Spleen (tissue), 11 donors: ENCODE results near the gene IFI27L1. TPM values are rescaled to one million over a fixed set of nuclear protein-coding genes. Genes with fewer than 3 reads are reported as not detected.
"Not testable (repeated sequence)": the region's sequence is repeated elsewhere in the genome, so short reads cannot be mapped to it uniquely, and the experiment has no call there.

ENCODE experiments used
- DNase-seq: peaks from one replicate; pipeline ENCODE4 v3.0.0-alpha.2; 2020
- H3K27ac ChIP-seq, 8 donors: fragments of 200-600 bp; sonication (generic) in 7 of 8; 1 replicate in 4 of 8; 2 replicates in 4 of 8; pipeline versions ENCODE4 v1.5.0 to v1.8.0; 2016 to 2021; ENCODE audit warnings: inconsistent platforms in 4 of 8, mild to moderate bottlenecking in 4 of 8, moderate library complexity in 1 of 8
- H3K27me3 ChIP-seq, 7 donors: fragments of 200-600 bp; sonication (generic) in 6 of 7; replicated peaks in 1 of 7; 1 replicate in 4 of 7; 2 replicates in 3 of 7; pipeline versions ENCODE4 v1.5.0 to v1.8.0; 2016 to 2021; ENCODE audit warnings: inconsistent platforms in 3 of 7, mild to moderate bottlenecking in 1 of 7
- H3K36me3 ChIP-seq, 6 donors: fragments of 200-600 bp; sonication (generic) in 5 of 6; 1 replicate in 4 of 6; 2 replicates in 2 of 6; pipeline versions ENCODE4 v1.5.0 to v1.8.0; 2016 to 2021; ENCODE audit warnings: inconsistent platforms in 2 of 6
- H3K4me1 ChIP-seq, 6 donors: fragments of 200-600 bp; sonication (generic) in 5 of 6; 1 replicate in 3 of 6; 2 replicates in 3 of 6; pipeline versions ENCODE4 v1.5.0 to v1.8.0; 2016 to 2021; ENCODE audit warnings: inconsistent platforms in 3 of 6
- H3K4me3 ChIP-seq, 8 donors: fragments of 200-600 bp; sonication (generic) in 7 of 8; 1 replicate in 4 of 8; 2 replicates in 4 of 8; pipeline versions ENCODE4 v1.5.0 to v1.8.0; 2016 to 2021; ENCODE audit warnings: inconsistent platforms in 4 of 8, mild to moderate bottlenecking in 4 of 8, moderate library complexity in 2 of 8
- H3K9me3 ChIP-seq, 8 donors: fragments of 200-600 bp; sonication (generic) in 7 of 8; 1 replicate in 4 of 8; 2 replicates in 4 of 8; pipeline versions ENCODE4 v1.5.0 to v1.8.0; 2016 to 2021; ENCODE audit warnings: inconsistent platforms in 4 of 8
- POLR2A ChIP-seq, 3 donors: fragments of 450-650 bp; IDR thresholded peaks; one replicate each; pipeline ENCODE4 v1.5.1; 2017; ENCODE audit warnings: antibody characterized with exemption in 3 of 3, mild to moderate bottlenecking in 1 of 3
- POLR2AphosphoS5 ChIP-seq, 3 donors: sonication (generic); formaldehyde crosslinking; IDR thresholded peaks; one replicate each; pipeline ENCODE4 v1.5.1; 2017; ENCODE audit warnings: antibody characterized with exemption in 3 of 3
- WGBS, 5 donors: extraction: QIAGEN DNeasy Blood & Tissue Kit in 3 of 5; methylation state at CpG; one replicate each; pipeline versions ENCODE4 v1.1.5 to v1.1.7; 2013 to 2018; 5-methylcytosine and 5-hydroxymethylcytosine counted together
- intact Hi-C: fragments of 100-400 bp; cut with DNase I; formaldehyde crosslinking; loops from one replicate; pipeline ENCODE4 v1.15.0; 2023; ENCODE audit warnings: low total_unique reads
- polyA plus RNA-seq, 3 donors: library from polyadenylated mRNA; stranded (reverse); fragments of 200-250 nt; gene quantifications; one replicate each; pipeline ENCODE4 v1.2.1, GENCODE V29; 2013
- total RNA-seq, 7 donors: library from RNA; depleted of rRNA in 3 of 7; stranded (reverse); fragments of >200 nt in 3 of 7; fragmentation: NEBNext Ultra II Directional in 4 of 7; extraction: Animal tissue kit (Norgen Biotek cat#: 25700) in 4 of 7; gene quantifications; one replicate each; pipeline versions ENCODE4 v1.1.0 to v1.2.1, GENCODE V29; 2016 to 2021
- TF ChIP-seq, protein P1 (sequence below), 11 experiments: fragments of 200-600 bp in 7 of 11; fragments of 450-650 bp in 4 of 11; sonication (generic) in 4 of 11; IDR thresholded peaks in 8 of 11; conservative IDR thresholded peaks in 3 of 11; 1 replicate in 7 of 11; 2 replicates in 4 of 11; pipeline versions ENCODE4 v1.4.0 to v1.8.0; 2016 to 2021; ENCODE audit warnings: antibody characterized with exemption in 11 of 11, inconsistent platforms in 4 of 11, mild to moderate bottlenecking in 1 of 11
- donor health status: healthy with polysubstance abuse.
- donor health status: DM: no; HTN: no; CAD: no; lungs with moderate emphysema.
- donor health status: DM: no; HTN: no; CAD: no.
- donor health status: Bipolar disorder and iron deficiency.
- donor health status: healthy.
- donor health status: DM: no; HTN: no; CAD: no.
- donor health status: DM: yes; HTN: yes; CAD: no.

The IFI27L1 gene
- total and polyA plus RNA-seq, 10 donors = 4.4 to 18.8 (median 12.0) TPM

- Histone ChIP-seq H3K9me3 (peaks cover 0 to 38% (median 28%) of the 10 kb centered on the region in 8 donors), H3K4me1 (peaks cover 7 to 87% (median 47%) of the 10 kb centered on the region in 6 donors), H3K27me3 (no peaks in the 10 kb centered on the region), H3K4me3 (no peak overlapping the region), H3K27ac (peak overlapping the region in 5 of 8 donors; percentile 2 to 58 (median 36)), H3K36me3 (peaks cover 1 to 58% (median 21%) of the 10 kb centered on the region in 6 donors)
- no peak for TF ChIP-seq POLR2AphosphoS5 (IDR thresholded peaks at IDR 0.05)
- TF ChIP-seq, protein P1, sequence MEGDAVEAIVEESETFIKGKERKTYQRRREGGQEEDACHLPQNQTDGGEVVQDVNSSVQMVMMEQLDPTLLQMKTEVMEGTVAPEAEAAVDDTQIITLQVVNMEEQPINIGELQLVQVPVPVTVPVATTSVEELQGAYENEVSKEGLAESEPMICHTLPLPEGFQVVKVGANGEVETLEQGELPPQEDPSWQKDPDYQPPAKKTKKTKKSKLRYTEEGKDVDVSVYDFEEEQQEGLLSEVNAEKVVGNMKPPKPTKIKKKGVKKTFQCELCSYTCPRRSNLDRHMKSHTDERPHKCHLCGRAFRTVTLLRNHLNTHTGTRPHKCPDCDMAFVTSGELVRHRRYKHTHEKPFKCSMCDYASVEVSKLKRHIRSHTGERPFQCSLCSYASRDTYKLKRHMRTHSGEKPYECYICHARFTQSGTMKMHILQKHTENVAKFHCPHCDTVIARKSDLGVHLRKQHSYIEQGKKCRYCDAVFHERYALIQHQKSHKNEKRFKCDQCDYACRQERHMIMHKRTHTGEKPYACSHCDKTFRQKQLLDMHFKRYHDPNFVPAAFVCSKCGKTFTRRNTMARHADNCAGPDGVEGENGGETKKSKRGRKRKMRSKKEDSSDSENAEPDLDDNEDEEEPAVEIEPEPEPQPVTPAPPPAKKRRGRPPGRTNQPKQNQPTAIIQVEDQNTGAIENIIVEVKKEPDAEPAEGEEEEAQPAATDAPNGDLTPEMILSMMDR (IDR thresholded peaks at IDR 0.05 in 8 of 11, conservative IDR thresholded peaks at IDR 0.05 in 3 of 11) = no peak
- no peak for TF ChIP-seq POLR2A (IDR thresholded peaks at IDR 0.05)
- no peak for DNase-seq
- WGBS, 5 donors = 76 to 84% (median 77%) methylated on average over 8 of the region's 8 CpGs
- intact Hi-C loops = no loop called here
These were observed 14.9 kb upstream of the IFI27L1 start for GRCh38 chr14:94066089-94066676.

DNA sequence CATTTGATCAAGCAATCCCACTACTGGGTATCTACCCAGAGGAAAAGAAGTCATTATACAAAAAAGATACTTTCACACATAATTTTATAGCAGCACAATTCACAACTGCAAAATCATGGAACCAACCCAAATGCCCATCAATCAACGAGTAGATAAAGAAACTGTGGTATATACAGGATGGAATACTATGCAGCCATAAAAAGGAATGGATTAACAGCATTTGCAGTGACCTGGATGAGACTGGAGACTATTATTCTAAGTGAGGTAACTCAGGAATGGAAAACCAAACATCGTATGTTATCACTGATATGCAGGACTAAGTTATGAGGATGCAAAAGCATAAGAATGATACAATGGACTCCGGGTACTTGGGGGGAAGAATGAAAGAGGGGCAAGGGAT lies 9.0 kb upstream of the IFI27L1 start:
- DNase-seq, intact Hi-C loops, H3K4me3 ChIP-seq, H3K27ac ChIP-seq, H3K27me3 ChIP-seq: not testable (repeated sequence)
- WGBS, 5 donors = 96 to 99% (median 98%) methylated on average over 3 of the region's 3 CpGs
- peaks cover 0 to 67% (median 12%) of the 10 kb centered on the region in 6 donors for H3K36me3 ChIP-seq
- peaks cover 5 to 85% (median 69%) of the 10 kb centered on the region in 8 donors for H3K9me3 ChIP-seq
- H3K4me1 ChIP-seq = peaks cover 11 to 66% (median 36%) of the 10 kb centered on the region in 6 donors

DNA sequence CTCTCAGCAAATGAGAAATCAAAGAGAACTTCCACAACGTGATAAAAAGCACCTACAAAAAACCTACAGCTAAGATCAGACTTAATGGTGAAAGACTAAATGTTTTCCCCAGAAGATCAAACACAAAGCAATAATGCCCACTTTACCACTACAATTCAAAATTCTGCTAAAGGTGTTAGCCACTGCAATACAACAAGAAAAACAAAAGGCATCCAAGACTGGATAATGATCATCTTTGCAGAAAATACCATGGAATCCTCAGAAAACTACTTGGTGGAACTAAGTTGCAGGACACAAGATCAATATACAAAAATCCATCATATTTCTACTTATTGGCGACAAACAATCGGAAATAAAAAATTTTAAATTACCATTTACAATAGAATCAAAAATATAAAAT lies 6.6 kb upstream of the IFI27L1 start:
- TF ChIP-seq, protein P1 (IDR thresholded peaks at IDR 0.05 in 8 of 11, conservative IDR thresholded peaks at IDR 0.05 in 3 of 11) = no peak
- no peak for TF ChIP-seq POLR2AphosphoS5 (IDR thresholded peaks at IDR 0.05)
- no peak for TF ChIP-seq POLR2A (IDR thresholded peaks at IDR 0.05)
- Histone ChIP-seq H3K27ac (no peak overlapping the region), H3K4me3 (no peak overlapping the region), H3K4me1 (peaks cover 28 to 77% (median 51%) of the 10 kb centered on the region in 6 donors), H3K36me3 (peaks cover 0 to 86% (median 28%) of the 10 kb centered on the region in 6 donors), H3K9me3 (peaks cover 5 to 65% (median 53%) of the 10 kb centered on the region in 8 donors), H3K27me3 (no peaks in the 10 kb centered on the region)
- 92 to 97% (median 95%) methylated on average over 3 of the region's 3 CpGs for WGBS, 5 donors
- intact Hi-C loops = no loop called here
- no peak for DNase-seq

DNA sequence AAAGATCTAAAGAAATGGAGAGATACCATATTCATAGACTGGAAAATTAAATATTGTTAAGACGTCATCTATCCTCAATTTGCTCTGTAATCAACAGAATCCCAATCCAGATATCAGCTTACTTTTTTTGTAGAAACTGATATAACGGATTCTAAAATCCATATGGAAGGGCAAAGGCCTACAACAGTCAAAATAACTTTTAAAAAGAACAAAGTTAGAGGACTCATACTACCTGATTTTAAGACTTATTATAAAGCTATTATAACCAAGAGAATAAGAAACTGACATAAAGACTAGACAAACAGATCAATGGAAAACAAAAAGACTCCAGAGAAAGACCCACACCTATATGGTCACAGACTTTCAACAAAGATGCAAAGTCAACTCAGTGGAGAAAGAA lies 6.1 kb upstream of the IFI27L1 start:
- 95 to 100% (median 98%) methylated on average over 2 of the region's 2 CpGs for WGBS, 5 donors

More for the DNA sequence above, 6.1 kb upstream of the IFI27L1 start:
- DNase-seq = no peak
- no peaks in the 10 kb centered on the region for H3K27me3 ChIP-seq
- H3K9me3 ChIP-seq = peaks cover 5 to 60% (median 48%) of the 10 kb centered on the region in 8 donors
- intact Hi-C loops = no loop called here
- H3K36me3 ChIP-seq = peaks cover 0 to 81% (median 28%) of the 10 kb centered on the region in 6 donors
- H3K27ac ChIP-seq = no peak overlapping the region
- TF ChIP-seq, protein P1 (IDR thresholded peaks at IDR 0.05 in 8 of 11, conservative IDR thresholded peaks at IDR 0.05 in 3 of 11) = no peak
- TF ChIP-seq POLR2A (IDR thresholded peaks at IDR 0.05) (no peak), POLR2AphosphoS5 (IDR thresholded peaks at IDR 0.05) (no peak)
- H3K4me1 ChIP-seq = peaks cover 28 to 78% (median 54%) of the 10 kb centered on the region in 6 donors
- H3K4me3 ChIP-seq = peak overlapping the region in 1 of 8 donors; percentile 99
